ENCODE data around the gene NEGR1.

The NEGR1 gene

DNA sequence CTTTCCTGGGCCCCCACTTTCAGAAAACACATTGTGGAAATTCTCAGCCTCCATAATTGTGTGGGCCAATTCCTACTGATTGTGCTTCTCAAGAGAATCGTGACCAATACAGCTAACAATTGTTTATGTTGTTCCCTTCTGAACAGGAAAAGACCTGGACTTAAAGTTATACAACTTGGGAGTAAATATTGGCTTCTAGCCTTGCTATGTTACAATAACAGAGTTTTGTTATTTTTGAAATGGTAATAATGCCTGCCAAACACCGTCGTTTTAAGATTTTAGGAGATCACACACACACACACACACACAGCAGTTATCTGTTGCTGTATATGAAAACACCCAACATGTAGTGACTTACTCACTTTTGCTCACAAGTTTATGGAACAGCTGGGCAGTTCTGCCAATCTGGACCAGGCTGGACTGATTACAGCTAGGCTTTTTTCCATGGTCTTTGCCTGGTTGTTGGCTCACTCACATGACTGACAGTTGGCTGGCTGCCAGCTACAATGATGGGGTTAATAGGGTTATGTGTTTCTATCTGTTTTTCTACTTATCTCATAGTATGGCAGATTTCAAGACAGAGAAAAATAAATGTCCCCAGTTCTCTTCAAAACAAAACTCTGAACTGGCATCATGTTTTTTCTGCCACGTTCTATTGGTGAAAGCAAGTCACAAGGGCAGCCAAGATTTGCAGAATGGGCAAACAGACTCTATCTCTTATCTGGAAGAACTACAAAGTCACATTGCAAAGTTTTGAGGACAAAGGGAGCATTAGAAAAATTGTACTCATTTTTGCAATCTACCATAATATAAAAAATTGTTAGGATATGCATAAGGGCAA is 447.5 kb downstream of the NEGR1 start:
- no peak for DNase-seq (ENCODE audit: low spot score)
- in situ Hi-C loops (cut with MboI; ENCODE audit: low pct_unique_long_range_greater_than_20kb, low sequenced_read_pairs, unreplicated experiment), result no loop called here
- TF ChIP-seq CTCF (IDR thresholded peaks at IDR 0.05; ENCODE audit: extremely low read depth, insufficient read depth, missing control alignments), result no peak

GRCh38 chr1:71831646-71832045 is 450.7 kb downstream of the NEGR1 start:
- in situ Hi-C loops (cut with MboI; ENCODE audit: low pct_unique_long_range_greater_than_20kb, low sequenced_read_pairs, unreplicated experiment), result no loop called here
- no peak for DNase-seq (ENCODE audit: low spot score)
- no peak for TF ChIP-seq CTCF (IDR thresholded peaks at IDR 0.05; ENCODE audit: extremely low read depth, insufficient read depth, missing control alignments)

DNA sequence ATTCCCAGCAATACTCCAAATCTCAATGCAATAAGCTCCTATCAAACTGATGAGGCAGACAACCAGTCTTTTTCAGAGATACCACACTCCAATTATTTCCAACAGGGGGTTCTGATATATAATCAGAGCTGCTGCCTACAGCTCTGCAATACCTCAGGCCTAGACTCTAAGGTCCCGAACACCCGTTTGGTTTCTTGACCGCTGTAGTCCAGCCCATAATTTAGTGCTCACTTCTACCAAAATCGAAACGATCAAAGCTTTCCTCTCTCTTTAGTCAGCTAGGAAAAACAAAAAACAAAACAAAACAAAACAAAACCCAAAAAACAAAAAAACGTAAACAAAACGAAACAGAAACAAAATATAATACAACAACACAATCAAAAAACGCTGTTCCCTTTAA is 453.0 kb downstream of the NEGR1 start:
- no peak for TF ChIP-seq CTCF (IDR thresholded peaks at IDR 0.05; ENCODE audit: extremely low read depth, insufficient read depth, missing control alignments)
- DNase-seq (ENCODE audit: low spot score), result no peak
- in situ Hi-C loops (cut with MboI; ENCODE audit: low pct_unique_long_range_greater_than_20kb, low sequenced_read_pairs, unreplicated experiment), result no loop called here

DNA sequence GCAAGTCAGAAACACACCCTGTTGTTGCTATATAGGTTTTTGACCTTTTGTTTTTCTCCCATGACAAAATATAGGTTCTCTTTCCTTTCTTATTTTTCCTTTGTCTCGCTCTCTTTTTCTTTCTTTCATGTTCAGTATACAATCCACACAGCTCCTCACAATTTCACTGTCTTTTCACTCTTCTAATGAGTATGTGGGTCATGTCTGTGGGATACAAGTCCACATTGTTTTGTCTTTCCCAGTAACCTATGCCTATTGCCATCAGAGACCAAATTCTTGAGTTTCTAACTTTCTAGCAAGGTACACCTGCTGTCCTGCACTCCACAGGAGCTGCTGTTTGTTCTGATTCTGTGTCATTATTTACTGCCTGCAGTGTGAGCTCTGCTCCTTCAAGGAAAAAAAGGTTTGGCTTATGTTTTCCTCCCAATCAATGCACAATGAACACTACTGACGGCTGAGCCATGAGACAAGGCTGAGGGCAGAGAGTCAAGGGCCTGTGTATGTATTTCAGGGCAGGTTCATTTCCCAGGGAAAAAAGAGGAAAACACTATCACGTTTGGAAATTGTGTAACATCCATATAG is 453.8 kb downstream of the NEGR1 start:
- in situ Hi-C loops (cut with MboI; ENCODE audit: low pct_unique_long_range_greater_than_20kb, low sequenced_read_pairs, unreplicated experiment), result no loop called here
- TF ChIP-seq CTCF (IDR thresholded peaks at IDR 0.05; ENCODE audit: extremely low read depth, insufficient read depth, missing control alignments), result no peak
- no peak for DNase-seq (ENCODE audit: low spot score)

GRCh38 chr1:71823708-71824305 is 458.5 kb downstream of the NEGR1 start:
- no peak for DNase-seq (ENCODE audit: low spot score)
- in situ Hi-C loops (cut with MboI; ENCODE audit: low pct_unique_long_range_greater_than_20kb, low sequenced_read_pairs, unreplicated experiment), result no loop called here
- TF ChIP-seq CTCF (IDR thresholded peaks at IDR 0.05; ENCODE audit: extremely low read depth, insufficient read depth, missing control alignments), result no peak

DNA sequence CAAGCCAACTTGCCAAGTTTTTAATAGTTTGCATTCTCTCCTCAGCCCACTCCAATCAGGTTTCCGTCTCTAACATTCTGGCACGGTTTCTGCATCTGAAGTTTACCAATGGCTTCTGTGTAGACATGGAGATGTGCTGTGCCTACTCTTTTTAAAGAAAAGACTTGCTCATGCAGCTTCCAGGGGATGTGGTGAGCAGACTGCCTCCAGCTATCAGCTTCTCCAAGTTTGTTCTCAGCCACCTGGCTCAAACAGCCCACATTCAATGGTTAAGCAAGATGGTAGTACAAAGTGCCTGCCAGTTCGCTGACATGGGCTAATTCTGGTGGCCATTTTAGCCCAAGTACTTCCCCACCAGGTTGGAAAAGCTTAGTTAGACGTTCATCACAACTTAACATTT is 465.3 kb downstream of the NEGR1 start:
- no peak for TF ChIP-seq CTCF (IDR thresholded peaks at IDR 0.05; ENCODE audit: extremely low read depth, insufficient read depth, missing control alignments)
- in situ Hi-C loops (cut with MboI; ENCODE audit: low pct_unique_long_range_greater_than_20kb, low sequenced_read_pairs, unreplicated experiment), result no loop called here
- DNase-seq (ENCODE audit: low spot score), result no peak

All from GM13977 (cell line).